Hematopoietic multipotent progenitor cell treated with erythropoietin and hydrocortisone succinate and interleukin-3 and kit ligand, for 17 days (in vitro differentiated cells): ENCODE measurements around the gene DPM1.

Experiments used
- DNase-seq: peaks from one replicate; pipeline ENCODE4 v3.0.0-alpha.2; 2015; ENCODE audit warnings: low spot score

DPM1 gene

DNA sequence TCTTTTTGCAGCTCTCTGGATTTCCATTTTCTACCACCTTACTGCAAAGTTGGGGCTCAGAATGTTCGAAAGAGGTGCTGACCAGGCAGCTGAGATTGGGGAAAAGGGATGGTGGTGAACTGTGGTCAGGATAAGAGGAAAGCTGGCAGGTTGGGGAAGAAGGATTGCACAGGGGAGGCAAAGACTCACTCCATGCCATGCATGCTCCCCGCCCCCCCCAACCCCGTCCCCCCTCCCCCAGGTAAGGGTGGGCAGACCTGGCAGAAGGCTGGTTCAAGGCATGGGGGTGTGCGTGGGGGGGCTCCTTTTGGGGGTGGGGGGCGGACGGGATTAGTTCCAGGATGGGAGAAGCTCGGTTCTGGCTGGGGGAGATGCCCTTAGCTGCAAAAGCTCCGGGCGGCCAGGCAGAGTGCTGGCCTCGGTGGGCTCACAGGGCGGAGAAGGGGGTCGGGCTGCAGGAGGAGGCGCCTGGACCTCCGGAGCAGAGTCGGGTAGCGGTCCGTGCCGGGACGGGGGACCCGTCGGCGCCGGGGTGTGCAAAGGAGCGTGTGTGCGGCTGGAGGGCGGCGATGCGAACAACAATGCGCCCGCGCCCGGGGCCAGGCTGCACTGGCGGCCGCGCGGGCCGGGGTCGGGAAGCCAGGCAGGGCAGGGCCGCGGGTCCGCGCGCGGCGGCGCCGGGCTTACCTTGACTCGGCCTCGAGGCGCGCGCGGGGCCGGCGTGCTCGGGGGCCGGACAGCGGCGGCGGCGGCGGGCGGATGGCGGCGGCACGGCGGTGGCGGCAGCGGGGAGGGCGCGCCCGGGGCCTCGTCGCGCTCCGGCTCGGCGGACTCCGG lies 28.0 kb downstream of the DPM1 start:
- no peak for DNase-seq

DNA sequence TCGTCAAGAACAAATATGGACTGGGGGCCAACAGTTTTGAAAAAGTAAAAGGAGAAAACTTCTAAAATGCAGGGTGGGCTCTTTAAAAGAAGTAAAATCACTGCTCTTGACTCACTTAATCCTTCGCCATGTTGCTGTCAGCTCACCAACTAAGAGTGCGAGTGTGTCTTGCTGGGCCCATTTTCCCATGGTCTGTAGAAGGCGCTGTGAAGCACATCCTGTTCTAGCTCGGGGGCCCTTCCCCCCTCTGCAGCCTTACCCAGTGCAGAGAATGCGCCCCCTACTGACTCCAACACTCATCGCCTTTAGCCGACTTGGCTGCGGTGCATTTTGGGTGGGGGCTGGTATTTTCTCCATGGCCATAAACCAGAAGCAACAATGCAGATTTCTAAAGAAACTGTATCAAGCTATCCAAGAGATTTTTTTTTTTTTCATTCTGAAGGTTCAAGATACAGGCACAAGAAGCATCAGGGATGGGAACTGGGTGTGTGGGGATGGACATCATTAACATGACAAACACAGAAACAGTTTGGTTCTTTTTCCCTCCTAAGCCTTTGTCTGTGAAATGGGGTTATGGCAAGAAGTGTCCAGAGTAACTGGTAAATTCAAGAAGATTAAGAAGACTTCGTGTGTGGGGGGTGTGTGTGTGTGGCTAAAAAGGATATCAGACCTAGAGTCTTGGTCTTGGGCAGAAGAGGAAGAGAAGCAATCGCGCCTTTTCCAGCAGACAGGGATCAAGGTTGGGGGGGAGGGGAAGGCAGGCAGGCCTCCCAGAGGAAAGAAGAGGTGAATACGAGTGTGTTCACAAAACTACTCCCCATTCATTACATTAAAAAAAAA lies 28.8 kb downstream of the DPM1 start:
- DNase-seq: peak; percentile 93

DNA sequence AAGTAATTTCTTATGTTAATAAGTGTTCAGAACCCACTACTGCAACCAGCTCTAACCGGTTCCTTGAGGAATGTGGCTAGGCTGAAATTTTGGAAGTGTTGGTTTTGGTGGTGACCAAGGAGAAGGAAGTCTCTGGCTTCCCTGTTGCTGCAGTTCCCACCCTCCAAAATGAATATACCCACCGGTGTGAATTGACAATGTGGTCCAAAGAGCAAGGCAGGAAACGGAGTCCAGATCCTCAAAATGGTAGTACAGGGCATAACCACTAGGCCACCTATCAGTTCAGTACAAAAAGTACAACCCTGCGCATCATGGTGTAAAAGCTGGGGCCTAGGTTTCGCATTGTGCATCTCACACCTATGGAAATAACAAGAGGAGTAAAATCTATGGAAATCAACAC lies 29.9 kb downstream of the DPM1 start:
- DNase-seq: no peak

DNA sequence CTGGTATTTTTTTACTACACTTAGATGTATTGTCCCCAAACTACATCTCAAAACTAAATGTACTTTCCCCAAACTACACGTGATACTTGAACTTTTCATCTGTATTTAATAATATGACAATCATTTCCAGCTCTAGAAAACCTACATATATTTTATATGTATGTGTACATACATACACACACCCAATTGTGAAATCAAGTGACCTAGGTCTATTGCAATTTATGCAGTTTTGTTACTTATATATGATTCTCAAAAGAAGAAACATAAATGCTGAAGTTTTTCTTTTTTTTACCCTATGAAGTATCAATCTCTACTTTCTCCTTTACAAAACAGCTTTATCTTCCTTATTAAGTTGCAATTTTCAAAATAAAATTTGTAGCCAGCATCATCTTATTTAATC lies 31.8 kb downstream of the DPM1 start:
- DNase-seq: no peak

DNA sequence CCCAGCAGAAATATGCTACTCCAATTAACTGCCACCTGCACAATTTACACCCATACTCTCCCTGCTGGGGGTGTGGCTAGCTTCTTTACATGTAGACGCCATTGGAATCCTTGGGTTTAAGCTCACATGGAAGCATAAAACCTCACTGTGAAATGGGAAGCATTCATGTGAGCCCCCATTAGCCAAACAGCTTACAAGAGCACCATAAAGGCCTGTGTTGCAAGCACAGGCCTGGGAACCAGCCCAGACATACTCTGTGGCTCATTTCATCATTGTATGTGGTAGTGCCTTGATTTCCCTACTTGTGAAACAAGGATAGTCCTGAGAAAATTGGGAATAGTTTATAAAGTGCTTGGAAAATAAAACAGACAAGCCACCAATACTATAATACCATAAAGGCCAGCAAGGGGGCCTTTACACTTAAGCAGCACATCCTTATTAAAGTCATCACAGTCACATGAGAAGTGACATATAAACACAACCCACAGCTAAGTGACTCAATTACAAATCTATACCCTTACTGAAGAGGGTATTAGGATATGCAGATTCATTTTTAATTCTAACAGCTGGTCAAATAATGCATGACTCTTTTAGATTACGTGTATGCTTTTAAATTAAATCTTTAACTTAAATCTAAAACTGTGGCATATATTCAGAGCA lies 33.9 kb downstream of the DPM1 start:
- DNase-seq: no peak

DNA sequence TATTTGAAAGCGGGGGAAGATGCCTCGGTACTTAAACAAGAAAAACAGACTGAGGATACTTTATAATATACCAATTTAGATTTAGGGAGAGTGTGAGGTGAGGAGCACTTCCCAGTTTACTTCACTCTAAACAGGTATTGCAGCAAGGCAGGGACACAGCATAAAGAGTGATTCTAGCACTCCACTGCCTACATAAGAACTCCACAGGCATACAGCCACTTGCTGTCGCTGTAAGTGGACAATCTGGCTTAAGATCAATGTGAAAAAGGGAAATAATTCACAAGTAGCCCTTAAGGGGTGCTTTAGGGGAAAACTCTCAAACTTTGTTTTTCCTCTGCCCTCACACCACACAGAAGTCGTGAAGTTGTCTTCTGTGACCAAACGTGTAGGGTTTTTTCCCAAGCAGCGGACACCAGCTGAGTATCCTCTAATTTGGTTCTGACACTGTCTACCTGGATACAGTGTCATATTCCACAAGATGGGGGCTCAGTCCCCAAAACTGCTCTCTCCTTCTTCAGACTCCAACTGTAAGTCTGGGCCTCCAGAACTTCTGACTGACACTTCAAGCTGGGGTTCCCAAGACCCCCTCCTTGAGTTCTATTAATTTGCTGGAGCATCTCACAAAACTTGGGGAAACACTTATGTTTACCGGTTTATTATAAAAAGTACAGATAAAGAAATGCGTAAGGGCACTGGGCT lies 36.4 kb downstream of the DPM1 start:
- no peak for DNase-seq

DNA sequence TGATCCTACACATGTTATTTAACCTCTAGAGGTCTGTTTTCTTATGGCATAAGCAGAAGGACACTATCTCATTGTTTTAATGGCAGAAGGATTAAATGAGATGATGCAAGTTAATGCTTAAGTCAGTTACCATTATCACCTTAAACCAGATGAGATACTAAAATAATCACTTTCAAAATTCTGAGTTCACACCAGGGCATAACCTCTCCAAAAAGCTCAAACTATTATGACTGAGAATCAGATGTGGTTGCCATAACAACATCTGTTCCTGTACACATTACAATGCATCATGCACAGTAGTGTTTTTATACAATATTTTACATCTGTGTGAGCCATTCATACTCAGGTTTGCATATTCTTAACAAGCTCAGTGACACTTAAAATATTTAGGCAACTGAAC lies 37.3 kb downstream of the DPM1 start:
- DNase-seq: no peak

DNA sequence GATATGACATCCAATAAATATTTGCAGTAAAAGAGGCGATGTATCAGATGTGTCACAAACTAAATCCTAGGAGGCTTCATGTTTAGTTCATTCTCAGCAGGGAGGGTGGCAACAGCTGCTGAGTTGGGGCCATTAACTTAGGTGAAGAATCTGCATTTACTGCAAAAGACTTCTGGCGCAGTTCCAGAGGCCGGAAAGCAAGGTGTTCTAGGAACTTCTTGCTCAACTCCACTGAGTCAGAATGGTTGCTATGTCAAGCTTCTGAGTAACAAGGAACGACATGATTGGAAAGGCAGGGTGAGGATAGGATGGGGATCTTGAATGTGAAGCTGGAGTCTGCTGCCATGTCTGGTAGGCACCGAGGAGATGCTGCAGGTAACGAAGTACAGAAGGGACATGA lies 38.8 kb downstream of the DPM1 start:
- DNase-seq: no peak

DNA sequence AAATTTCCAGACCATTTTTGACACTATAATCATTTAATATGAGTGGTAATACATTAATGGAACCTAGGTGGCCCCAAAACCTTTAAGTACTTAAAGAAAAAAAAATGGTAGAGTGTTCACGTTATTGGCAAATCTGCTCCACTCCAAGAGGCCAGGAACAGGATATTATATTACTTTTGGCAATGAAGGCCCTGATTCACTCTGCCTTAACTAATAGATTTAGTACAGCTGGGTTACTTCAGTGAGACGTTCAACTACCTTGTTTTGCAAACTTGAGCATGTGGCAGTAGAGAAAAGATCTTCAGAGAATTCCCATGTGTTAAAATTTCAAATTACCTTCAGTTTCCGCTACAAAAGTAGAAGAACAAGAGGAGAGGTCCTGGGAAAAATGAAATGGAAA lies 39.9 kb downstream of the DPM1 start:
- no peak for DNase-seq

DNA sequence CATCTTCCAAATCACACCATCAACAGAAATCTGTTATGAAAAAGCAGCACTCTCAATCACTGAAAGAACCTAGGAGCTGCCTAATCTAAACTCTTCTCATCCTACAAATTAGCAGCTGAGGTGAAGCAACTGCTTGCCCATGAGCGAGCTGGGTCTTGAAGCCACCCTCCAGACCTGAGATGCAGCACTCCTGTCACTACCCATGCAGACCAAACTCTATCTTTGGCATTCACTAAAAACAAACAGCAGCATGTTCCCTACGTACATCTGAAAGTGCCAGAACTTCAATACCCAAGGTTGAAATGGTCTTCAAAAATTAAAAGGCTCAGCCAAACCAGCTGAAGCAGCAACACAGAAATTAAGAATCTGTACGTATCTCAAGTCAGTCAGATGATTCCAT lies 41.4 kb downstream of the DPM1 start:
- DNase-seq: no peak

DNA sequence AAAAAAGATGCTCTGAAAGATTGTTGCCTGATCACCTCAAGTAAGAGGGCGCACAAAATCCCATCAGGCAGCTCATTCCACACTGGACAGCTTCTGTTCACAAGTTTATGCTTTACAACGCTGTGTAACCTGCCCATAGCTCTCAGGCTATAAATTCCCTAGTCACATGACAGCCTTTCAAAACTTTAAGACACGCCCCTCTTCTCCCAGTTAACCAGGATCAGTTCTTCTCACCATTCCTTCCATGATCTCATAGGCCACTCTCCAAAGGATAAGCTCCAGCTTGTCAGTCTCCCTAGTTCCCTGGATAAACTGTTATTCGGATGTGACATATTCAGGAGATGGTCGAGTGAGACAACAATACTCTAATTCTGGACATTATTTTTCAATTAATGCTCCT lies 42.1 kb downstream of the DPM1 start:
- no peak for DNase-seq

DNA sequence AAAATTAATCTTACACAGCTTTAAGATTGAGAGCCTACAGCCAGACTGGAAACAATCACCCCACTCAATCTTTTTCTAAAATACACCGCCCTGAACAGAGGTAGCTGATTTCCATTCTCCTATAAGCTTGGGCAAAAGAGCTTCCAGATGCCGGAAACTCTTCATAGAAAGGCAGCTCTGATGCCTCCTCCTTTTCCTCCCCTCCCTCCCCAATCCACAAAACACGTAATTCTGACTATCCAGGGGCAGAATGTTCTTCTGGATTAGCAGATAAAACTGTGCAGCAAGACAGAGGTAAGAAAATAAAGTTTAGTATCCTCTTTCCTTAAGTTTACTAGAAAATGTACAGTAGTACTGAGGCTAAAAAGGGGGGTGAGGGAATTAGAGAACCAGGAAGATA lies 42.9 kb downstream of the DPM1 start:
- no peak for DNase-seq

DNA sequence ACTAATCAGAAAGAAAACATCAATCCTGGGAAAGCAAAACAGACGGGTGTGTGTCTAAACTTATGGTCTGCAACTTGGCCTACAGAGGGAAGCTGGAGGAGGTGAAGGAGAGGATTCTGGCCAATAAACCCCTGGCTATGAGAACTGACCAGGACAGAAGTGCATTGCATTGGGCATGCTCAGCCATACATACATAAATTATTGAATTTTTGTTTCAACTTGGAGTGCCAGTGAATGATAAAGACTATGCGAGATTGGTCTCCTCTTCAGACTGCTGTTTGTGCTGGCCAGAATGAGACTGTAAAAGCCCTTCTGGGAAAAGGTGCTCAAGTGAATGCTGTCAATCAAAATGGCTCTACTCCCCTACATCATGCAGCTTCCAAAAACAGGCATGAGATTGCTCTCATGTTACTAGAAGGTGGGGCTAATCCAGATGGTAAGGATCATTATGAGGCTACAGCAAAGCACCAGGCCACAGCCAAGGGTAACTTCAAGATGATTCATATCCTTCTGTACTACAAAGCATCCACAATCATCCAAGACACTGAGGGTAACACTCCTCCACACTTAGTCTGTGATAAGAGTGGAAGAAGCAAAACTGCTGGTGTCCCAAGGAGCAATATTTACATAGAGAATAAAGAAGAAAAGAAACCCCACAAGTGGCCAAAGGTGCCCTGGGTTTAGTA lies 44.5 kb downstream of the DPM1 start:
- DNase-seq: no peak

DNA sequence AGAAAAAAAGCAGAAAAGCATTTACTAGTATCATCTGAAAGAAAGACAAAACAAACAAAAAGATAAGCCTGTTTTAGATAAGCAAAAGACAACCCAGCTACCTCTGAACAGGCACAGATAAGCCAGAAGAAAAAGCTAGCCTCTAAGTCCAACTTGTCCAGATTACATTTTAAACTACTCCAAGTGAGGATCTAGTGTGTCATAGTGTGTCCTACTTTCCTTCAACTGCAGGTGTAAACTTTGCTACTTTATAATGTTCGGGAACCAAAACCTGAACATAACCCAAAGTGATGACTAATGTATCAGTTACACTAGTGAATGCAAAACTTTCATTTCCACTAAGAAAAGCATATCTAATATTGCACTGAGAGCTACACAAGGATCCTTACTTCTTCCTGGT lies 46.6 kb downstream of the DPM1 start:
- DNase-seq: no peak

DNA sequence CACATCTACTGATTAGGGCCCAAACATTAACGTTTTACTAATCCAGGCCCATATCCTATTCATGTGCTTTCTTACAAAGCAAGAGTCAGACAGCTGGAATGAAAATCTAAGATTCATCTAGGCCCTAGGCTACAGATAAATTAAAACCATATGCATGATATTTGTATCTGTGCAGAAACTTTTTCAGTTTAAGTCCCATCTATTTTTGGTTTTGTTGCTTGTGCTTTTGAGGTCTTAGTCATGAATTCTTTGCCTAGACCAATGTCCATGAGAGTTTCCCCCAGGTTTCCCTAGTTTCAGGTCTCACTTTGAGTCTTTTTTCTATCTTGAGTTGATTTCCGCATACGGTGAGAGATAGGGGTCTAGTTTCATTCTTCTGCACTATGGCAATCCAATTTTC lies 47.3 kb downstream of the DPM1 start:
- DNase-seq: no peak

DNA sequence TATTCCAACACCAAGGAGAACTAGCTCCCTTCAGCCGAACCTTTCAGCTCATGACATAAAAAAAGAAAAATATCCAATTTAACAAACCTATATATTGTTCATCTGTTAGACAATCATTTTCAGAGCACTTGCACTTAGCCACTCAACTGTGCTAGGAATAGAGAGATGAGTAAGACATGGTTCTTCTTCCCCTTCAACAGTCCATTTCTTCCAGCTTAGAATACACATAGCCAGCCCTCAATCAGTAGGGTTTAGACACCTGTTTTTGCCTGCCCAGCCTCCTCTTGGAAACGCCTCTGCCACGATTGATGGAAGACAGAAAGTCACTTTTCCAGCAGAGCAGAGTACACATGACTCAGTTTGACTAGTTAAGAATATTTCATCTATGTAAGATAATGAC lies 48.9 kb downstream of the DPM1 start:
- no peak for DNase-seq

DNA sequence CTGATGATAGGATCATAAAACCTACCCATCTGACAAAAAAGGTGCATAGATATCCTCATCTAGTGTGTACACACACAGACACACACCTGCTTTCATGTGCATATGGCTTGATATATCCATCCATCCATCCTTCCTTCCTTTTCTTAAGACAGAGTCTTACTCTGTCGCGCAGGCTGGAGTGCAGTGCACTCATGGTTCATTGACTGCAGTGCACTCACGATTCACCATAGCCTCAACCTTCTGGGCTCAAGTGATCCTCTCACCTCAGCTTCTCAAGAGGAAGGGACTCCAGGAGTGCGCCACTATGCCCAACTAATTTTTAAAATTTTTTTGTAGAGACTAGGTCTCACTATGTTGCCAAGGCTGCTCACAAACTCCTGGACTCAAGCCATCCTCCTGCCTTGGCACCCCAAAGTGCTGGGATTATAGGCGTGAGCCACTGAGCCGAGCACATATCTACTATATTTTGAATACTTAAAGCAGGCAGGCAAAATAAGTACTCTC lies 54.2 kb downstream of the DPM1 start:
- no peak for DNase-seq

DNA sequence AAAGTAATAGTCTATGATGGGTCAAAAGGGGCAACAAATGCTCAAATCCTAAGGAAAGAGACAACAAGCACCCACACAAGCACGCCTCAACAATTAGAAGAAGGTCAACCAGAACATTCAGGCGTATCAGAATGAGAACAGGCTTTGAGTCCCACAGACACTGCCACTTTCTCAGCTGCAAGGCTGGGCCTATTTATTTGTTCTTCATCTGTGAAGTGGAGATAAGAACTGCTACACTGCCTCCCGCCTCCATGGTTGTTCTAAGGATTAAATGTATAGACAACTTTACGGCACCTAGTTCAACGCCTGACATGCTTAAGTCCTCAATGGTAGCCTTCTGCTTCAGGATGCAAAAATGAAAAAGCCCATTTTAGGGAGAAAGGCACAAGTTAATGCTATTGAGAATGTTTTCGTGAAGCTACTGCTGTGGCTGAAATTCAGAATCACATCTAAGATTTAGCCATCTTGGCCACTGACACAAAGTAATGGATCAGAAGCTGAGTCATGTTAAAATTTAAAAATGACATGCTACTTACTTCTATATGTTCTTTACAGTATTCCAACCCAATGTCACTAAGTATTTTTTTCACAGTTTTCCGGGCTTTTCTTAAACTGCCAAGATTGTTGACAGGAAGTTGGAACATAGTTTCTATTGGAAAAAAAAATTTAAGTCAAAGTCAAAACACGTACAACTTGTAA lies 54.8 kb downstream of the DPM1 start:
- DNase-seq: peak; percentile 59

DNA sequence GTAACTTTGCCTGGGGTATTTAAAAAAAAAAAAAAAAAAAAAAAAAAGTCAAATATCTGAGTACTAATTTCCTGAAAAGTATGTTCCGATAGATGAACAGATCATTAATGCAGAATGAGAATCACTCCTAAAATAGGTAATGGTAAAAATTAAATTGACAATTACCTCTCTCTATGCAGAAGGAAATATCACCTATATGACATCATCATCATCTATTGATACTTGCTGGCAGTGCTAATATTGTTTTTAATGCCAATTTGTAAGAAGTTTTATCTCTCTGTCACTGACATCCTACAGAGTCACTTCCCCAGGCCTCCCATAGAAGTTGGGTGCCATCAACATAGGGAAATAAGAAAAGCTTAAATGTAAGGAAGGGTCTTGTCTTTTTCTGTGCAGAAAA lies 57.0 kb downstream of the DPM1 start:
- DNase-seq: no peak

DNA sequence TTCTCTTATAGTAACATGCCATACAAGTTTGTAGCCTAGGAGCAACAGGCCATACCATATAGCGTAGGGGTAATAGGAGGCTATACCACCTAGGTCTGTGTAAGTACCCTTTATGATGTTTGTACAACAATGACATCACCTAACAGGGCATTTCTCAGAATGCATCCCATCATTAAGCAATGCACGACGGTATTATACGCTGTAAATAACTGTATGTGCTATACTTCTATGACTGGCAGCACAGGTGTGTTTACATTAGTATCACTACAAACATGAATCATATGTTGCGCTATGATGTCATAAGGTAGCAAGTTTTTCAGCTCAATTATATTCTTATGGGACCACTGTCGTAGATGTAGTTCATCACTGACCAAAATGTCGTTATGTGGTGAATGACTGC lies 58.1 kb downstream of the DPM1 start:
- DNase-seq: no peak

DNA sequence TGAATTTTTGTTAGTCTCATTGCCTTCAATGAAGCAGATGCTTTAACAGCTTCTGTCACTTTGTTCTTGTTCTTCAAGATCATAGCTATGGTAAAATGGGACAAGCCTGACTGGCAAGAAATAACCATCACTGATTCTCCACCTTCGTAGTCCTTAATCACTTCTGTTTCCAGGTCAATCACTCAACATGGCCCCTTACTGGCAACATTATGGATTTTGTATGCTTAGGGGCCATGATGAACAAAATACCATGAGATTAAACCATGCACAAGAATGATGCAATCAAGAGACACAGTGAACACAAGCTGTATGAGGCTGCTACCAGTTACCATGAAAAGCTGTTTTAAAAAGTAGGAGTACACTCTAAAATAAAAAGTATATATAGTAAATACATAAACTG lies 59.9 kb downstream of the DPM1 start:
- no peak for DNase-seq
